ENCODE results near the gene NR2C2. TPM values are rescaled to one million over a fixed set of nuclear protein-coding genes. Genes with fewer than 3 reads are reported as not detected.

NR2C2 gene
- total RNA-seq, 2 donors from 2014 or later: 22.3 to 29.2 TPM

DNA sequence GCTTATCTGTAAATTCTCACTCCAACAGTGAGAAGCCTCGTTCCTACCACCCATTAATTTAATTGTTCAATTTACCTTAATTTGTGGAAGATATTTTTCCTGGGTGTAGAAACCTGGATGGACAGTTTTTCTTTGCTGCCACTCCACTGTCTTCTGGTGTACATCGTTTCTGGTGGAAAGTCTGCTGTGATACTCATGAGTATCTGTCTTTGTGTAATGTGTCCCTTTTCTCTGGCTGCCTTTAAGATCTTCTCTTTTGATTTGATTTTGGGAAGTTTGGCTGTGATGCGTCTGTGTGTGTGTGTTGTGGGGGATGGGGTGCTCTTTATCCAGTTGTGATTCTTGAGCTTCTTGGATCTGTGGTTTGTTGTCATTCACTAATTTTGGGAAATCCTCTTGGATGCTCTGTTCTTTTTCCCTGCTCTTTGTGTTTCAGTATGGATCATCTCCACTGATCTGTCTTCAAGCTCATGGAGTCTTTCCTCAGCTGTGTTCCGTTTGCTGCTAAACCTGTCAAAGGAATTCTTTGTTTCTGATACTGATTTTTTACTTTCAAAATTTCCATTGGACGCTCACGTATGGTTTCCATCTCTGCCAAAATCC lies 42.2 kb upstream of the NR2C2 start:
- no peak for DNase-seq (ENCODE audit: low spot score)
- H3K4me3 ChIP-seq: no peak overlapping the region
- H3K36me3 ChIP-seq: peaks cover 19% of the 10 kb centered on the region
- peaks cover 0 to 20% of the 10 kb centered on the region in 2 donors for H3K4me1 ChIP-seq
- TF ChIP-seq, protein P1, sequence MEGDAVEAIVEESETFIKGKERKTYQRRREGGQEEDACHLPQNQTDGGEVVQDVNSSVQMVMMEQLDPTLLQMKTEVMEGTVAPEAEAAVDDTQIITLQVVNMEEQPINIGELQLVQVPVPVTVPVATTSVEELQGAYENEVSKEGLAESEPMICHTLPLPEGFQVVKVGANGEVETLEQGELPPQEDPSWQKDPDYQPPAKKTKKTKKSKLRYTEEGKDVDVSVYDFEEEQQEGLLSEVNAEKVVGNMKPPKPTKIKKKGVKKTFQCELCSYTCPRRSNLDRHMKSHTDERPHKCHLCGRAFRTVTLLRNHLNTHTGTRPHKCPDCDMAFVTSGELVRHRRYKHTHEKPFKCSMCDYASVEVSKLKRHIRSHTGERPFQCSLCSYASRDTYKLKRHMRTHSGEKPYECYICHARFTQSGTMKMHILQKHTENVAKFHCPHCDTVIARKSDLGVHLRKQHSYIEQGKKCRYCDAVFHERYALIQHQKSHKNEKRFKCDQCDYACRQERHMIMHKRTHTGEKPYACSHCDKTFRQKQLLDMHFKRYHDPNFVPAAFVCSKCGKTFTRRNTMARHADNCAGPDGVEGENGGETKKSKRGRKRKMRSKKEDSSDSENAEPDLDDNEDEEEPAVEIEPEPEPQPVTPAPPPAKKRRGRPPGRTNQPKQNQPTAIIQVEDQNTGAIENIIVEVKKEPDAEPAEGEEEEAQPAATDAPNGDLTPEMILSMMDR (IDR thresholded peaks at IDR 0.05): no peak
- no peaks in the 10 kb centered on the region for H3K27me3 ChIP-seq
- no peak overlapping the region for H3K27ac ChIP-seq
- H3K9me3 ChIP-seq: no peaks in the 10 kb centered on the region

DNA sequence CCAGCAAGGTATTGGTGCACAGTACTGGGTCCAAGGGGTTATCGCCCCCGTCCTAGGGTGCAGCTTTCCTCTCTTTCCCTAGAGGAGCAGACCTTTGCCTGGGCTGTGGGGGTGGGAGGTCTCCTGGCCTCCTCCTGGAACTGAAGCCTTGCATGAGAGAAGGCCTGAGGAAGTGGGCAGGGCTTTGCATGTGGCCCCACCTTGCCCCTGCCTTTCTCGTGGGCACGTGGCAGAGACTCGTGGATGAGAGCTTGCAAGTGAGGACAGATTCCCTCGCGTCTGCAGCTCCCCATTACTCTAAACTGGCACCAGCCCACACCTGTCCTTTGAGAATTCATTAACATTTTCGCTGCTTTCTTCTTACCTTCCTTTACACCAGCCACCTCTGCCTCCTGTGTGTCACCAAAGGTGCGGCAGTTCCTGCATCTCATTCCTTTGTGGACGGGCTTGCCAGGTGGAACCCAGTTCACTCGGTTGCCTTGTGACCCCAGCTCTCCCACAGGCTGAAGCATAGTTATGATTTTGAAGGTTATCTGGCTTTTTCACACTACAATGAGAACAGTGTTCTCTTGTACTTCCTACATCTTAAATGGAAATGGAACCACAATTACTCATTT lies 40.9 kb upstream of the NR2C2 start:
- H3K9me3 ChIP-seq: no peaks in the 10 kb centered on the region
- no peak overlapping the region for H3K4me3 ChIP-seq
- H3K36me3 ChIP-seq: peaks cover 17% of the 10 kb centered on the region
- H3K4me1 ChIP-seq: peaks cover 0 to 20% of the 10 kb centered on the region in 2 donors
- no peak for DNase-seq (ENCODE audit: low spot score)
- TF ChIP-seq, protein P1 (IDR thresholded peaks at IDR 0.05): no peak
- no peak overlapping the region for H3K27ac ChIP-seq
- no peaks in the 10 kb centered on the region for H3K27me3 ChIP-seq

DNA sequence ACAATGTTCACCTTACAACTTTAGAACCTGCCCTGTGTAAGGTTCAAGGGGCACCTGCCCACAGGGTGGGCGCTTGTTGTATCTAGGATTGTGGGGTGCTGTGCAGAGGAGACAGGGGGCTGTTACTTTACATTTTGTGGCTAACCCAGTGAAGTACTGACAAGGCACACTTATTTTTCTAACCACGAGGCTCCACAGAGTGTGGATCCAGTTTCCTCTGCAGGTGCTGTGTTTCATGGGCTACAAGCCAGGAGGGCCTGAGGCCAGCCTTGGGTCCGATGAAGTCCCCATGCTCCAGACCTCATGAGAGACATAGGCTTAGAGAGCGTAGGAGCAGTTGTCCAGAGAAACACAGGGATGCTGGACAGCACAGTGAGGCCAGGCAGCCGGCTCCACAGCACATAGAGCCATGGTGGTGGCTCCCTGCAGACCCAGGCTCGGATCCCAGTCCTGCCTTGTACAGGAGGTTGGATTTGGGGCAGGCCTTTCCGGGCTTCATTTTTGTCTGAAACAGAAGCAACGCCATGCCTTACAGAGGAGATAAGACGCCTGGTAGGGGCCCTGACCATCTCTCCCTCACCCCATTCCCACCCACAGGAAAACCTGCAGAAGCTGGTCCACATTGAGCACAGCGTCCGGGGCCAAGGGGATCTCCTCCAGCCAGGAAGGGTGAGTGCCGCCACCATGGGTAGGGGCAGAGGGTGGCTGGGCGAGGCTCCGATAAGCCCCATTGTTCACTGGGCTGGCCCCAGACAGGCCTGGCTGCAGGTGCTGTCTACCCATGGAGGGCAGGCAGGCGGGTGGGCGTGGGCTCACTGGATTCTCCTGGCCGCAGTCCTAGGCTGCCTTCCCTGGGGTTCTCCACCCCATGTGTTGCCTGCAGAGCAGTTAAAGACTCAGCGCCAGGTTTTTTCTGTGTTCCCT lies 40.1 kb upstream of the NR2C2 start:
- no peak overlapping the region for H3K4me3 ChIP-seq
- peaks cover 0 to 18% of the 10 kb centered on the region in 2 donors for H3K4me1 ChIP-seq
- TF ChIP-seq, protein P1 (IDR thresholded peaks at IDR 0.05): no peak
- H3K27ac ChIP-seq: no peak overlapping the region
- H3K9me3 ChIP-seq: no peaks in the 10 kb centered on the region
- peaks cover 18% of the 10 kb centered on the region for H3K36me3 ChIP-seq
- no peak for DNase-seq (ENCODE audit: low spot score)
- no peaks in the 10 kb centered on the region for H3K27me3 ChIP-seq

DNA sequence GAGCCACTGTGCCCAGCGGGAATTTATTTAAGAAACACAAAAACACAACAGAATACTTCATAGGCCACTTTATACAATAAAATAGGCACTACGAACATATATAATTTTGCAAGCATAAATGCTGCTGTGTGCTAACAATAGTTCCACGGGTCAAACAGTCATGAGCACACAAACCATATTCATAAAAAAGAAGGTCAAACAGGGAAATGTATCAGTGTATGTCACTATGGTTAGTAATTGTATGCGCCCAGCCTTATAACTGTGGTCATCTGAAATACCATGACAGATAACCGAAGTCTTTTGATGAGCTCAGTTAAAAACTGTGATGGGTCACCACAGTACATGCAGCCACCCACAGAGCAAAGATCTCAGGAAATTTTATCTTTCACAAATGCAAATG lies 38.1 kb upstream of the NR2C2 start:
- no peak for DNase-seq (ENCODE audit: low spot score)
- Histone ChIP-seq H3K36me3 (peaks cover 18% of the 10 kb centered on the region), H3K27me3 (no peaks in the 10 kb centered on the region), H3K4me1 (peaks cover 0 to 12% of the 10 kb centered on the region in 2 donors), H3K9me3 (no peaks in the 10 kb centered on the region), H3K27ac (no peak overlapping the region), H3K4me3 (no peak overlapping the region)
- TF ChIP-seq, protein P1 (IDR thresholded peaks at IDR 0.05): no peak

DNA sequence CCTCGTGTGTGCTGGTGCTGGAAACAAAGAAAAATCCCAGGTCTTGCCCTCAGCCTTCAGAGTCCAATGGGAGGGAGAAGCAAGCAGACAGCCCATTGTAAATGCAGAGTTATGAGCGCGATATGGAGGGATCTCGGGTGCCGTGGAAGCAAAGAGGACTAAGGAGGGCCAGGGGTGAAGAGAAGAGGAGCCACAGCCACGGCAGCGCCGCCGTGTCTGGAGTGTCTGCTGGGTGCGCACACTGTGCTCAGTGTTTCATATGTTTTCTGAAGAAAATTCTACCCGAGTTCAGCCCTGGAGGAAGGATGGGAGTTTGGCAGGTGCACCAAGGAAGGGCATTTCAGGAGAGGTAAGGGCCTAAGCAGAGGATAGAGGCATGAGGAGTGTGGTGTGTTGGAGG lies 35.7 kb upstream of the NR2C2 start:
- H3K4me3 ChIP-seq: no peak overlapping the region
- H3K27ac ChIP-seq: no peak overlapping the region
- no peaks in the 10 kb centered on the region for H3K27me3 ChIP-seq
- H3K4me1 ChIP-seq: peaks cover 0 to 21% of the 10 kb centered on the region in 2 donors
- TF ChIP-seq, protein P1 (IDR thresholded peaks at IDR 0.05): no peak
- no peak for DNase-seq (ENCODE audit: low spot score)
- peaks cover 12% of the 10 kb centered on the region for H3K36me3 ChIP-seq
- H3K9me3 ChIP-seq: no peaks in the 10 kb centered on the region
